ENCODE data around the gene FBLN1.

Gene FBLN1

DNA sequence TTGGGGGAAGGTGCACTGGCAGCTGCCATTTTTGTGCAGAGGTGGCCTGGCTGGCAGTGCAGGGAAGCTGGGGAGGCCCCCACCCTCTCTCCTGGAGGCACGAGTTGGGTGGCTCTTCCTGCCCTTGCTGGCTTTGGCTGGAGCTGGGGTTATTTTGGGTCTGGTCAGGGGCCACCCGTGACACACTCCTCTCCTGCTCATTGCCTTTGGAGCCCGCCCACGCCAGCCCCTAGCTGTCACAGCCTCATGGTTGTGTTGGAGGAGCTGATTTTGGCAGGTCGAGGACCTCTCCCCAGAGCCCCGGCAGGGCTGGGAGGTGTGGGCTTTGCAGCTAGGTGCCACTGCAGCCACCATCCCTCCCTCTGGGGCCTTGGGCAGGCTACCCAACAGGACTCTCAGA is 21.5 kb downstream of the FBLN1 start:
- Mint-ChIP-seq H3K36me3 (ENCODE audit: low read depth) (no peaks in the 10 kb centered on the region), H3K4me3 (no peak overlapping the region), H3K4me1 (ENCODE audit: low read depth) (no peaks in the 10 kb centered on the region), H3K27ac (no peak overlapping the region), H3K9me3 (no peaks in the 10 kb centered on the region), H3K27me3 (ENCODE audit: low read depth) (no peaks in the 10 kb centered on the region)

DNA sequence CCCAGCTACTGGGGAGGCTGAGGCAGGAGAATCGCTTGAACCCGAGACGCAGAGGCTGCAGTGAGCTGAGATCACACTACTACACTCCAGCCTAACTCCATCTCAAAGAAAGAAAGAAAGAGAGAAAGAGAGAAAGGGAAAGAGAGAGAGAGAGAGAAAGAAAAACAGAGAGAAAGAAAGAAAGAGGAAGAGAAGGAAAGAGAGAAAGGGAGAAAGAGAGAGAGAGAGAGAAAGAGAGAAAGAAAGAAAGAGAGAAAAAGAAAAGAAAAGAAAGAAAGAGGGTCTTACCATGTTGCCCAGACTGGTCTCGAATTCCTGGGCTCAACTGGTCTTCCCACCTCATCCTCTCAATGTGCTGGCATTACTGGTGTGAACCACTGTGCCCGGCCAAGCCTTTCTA is 22.3 kb downstream of the FBLN1 start:
- Mint-ChIP-seq H3K9me3 (no peaks in the 10 kb centered on the region), H3K27ac (no peak overlapping the region), H3K4me1 (ENCODE audit: low read depth) (no peaks in the 10 kb centered on the region), H3K27me3 (ENCODE audit: low read depth) (no peaks in the 10 kb centered on the region), H3K4me3 (no peak overlapping the region), H3K36me3 (ENCODE audit: low read depth) (no peaks in the 10 kb centered on the region)

- Mint-ChIP-seq H3K27me3 (ENCODE audit: low read depth) (no peaks in the 10 kb centered on the region), H3K9me3 (no peaks in the 10 kb centered on the region), H3K4me1 (ENCODE audit: low read depth) (no peaks in the 10 kb centered on the region), H3K27ac (no peak overlapping the region), H3K4me3 (no peak overlapping the region), H3K36me3 (ENCODE audit: low read depth) (no peaks in the 10 kb centered on the region)
Measured at GRCh38 chr22:45525480-45525879, 22.8 kb downstream of the FBLN1 start.

GRCh38 chr22:45526281-45526680 is 23.6 kb downstream of the FBLN1 start:
- Mint-ChIP-seq H3K27ac (no peak overlapping the region), H3K4me3 (no peak overlapping the region), H3K9me3 (no peaks in the 10 kb centered on the region), H3K4me1 (ENCODE audit: low read depth) (no peaks in the 10 kb centered on the region), H3K36me3 (ENCODE audit: low read depth) (no peaks in the 10 kb centered on the region), H3K27me3 (ENCODE audit: low read depth) (no peaks in the 10 kb centered on the region)

DNA sequence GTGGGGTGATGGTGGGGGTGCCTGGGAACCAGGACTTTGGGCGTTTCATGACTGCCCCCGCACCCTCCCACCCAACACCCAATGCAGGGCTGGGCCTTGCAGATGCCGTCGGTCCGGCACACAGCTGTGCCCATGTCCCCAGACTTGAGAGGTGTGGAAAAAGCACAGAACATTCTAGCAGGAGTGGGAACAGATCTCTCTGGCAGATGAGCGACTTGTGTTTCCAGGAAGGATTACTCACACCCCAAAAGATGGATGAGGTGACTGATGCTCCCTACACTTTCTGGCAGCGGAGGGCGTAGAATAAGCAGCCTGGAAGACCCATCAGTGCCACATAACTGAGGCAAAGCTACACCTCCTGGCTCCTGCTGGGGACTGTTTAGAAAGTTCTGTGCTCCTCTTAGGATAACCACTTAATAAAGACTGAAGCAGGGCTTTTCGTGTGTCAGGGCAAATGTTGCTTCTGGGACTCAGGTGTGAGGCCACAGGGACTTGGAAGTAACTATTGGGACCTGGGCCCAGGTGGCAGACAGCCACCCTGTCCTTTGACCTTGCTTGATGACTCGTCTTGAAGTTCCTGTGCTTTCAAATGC is 24.2 kb downstream of the FBLN1 start:
- Mint-ChIP-seq H3K36me3 (ENCODE audit: low read depth) (no peaks in the 10 kb centered on the region), H3K9me3 (no peaks in the 10 kb centered on the region), H3K4me1 (ENCODE audit: low read depth) (no peaks in the 10 kb centered on the region), H3K27me3 (ENCODE audit: low read depth) (no peaks in the 10 kb centered on the region), H3K4me3 (no peak overlapping the region), H3K27ac (no peak overlapping the region)

GRCh38 chr22:45527456-45527855 is 24.8 kb downstream of the FBLN1 start:
- Mint-ChIP-seq H3K27me3 (ENCODE audit: low read depth) (no peaks in the 10 kb centered on the region), H3K9me3 (no peaks in the 10 kb centered on the region), H3K27ac (no peak overlapping the region), H3K4me3 (no peak overlapping the region), H3K36me3 (ENCODE audit: low read depth) (no peaks in the 10 kb centered on the region), H3K4me1 (ENCODE audit: low read depth) (no peaks in the 10 kb centered on the region)

- Mint-ChIP-seq H3K9me3 (no peaks in the 10 kb centered on the region), H3K36me3 (ENCODE audit: low read depth) (no peaks in the 10 kb centered on the region), H3K27me3 (ENCODE audit: low read depth) (no peaks in the 10 kb centered on the region), H3K27ac (no peak overlapping the region), H3K4me3 (no peak overlapping the region), H3K4me1 (ENCODE audit: low read depth) (no peaks in the 10 kb centered on the region)
Measured at GRCh38 chr22:45528046-45528445, 25.4 kb downstream of the FBLN1 start.

GRCh38 chr22:45529105-45529504 is 26.4 kb downstream of the FBLN1 start:
- no peaks in the 10 kb centered on the region for H3K27me3 Mint-ChIP-seq (ENCODE audit: low read depth)
- H3K36me3 Mint-ChIP-seq (ENCODE audit: low read depth) = no peaks in the 10 kb centered on the region
- no peaks in the 10 kb centered on the region for H3K9me3 Mint-ChIP-seq
- no peaks in the 10 kb centered on the region for H3K4me1 Mint-ChIP-seq (ENCODE audit: low read depth)
- H3K4me3 Mint-ChIP-seq = no peak overlapping the region
- no peak overlapping the region for H3K27ac Mint-ChIP-seq

DNA sequence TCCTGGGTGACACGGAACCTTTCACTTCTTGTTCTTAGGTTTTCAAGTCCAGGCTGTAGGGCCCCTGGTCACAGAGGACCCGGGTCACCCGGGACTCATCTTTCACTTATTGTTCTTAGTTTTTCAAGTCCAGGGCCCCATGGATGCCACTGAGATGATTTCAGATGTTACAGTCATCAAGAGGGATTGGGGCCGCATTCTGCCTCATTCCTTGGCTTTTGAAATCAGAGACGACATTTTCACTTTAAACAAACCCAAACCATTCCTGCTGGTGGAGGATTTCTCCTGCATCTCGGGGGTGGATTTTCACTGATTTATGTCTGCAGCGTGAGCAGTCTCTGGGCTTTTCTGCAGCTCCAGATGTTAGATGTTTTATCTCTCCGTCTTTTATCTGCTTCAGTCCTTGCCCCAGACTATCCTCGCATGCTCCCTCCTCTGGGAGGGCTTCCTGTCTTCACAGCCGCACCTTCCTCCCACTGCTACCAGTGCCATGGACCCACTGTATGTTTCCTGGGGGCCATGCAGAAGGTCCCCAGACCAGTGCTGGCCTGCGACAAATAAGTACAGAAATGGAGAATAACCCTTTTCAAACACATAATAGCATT is 27.4 kb downstream of the FBLN1 start:
- H3K9me3 Mint-ChIP-seq = no peaks in the 10 kb centered on the region
- no peak overlapping the region for H3K27ac Mint-ChIP-seq
- no peaks in the 10 kb centered on the region for H3K36me3 Mint-ChIP-seq (ENCODE audit: low read depth)
- no peak overlapping the region for H3K4me3 Mint-ChIP-seq
- no peaks in the 10 kb centered on the region for H3K4me1 Mint-ChIP-seq (ENCODE audit: low read depth)
- no peaks in the 10 kb centered on the region for H3K27me3 Mint-ChIP-seq (ENCODE audit: low read depth)

- Mint-ChIP-seq H3K36me3 (ENCODE audit: low read depth) (no peaks in the 10 kb centered on the region), H3K27ac (no peak overlapping the region), H3K27me3 (ENCODE audit: low read depth) (no peaks in the 10 kb centered on the region), H3K4me3 (no peak overlapping the region), H3K9me3 (no peaks in the 10 kb centered on the region), H3K4me1 (ENCODE audit: low read depth) (no peaks in the 10 kb centered on the region)
Measured at GRCh38 chr22:45531441-45532234, 29.0 kb downstream of the FBLN1 start.

GRCh38 chr22:45532235-45532631 is 29.6 kb downstream of the FBLN1 start:
- no peak overlapping the region for H3K27ac Mint-ChIP-seq
- no peaks in the 10 kb centered on the region for H3K36me3 Mint-ChIP-seq (ENCODE audit: low read depth)

GRCh38 chr22:45533703-45534102 is 31.0 kb downstream of the FBLN1 start:
- H3K36me3 Mint-ChIP-seq (ENCODE audit: low read depth) = no peaks in the 10 kb centered on the region
- H3K4me1 Mint-ChIP-seq (ENCODE audit: low read depth) = no peaks in the 10 kb centered on the region
- no peak overlapping the region for H3K4me3 Mint-ChIP-seq
- no peak overlapping the region for H3K27ac Mint-ChIP-seq
- no peaks in the 10 kb centered on the region for H3K27me3 Mint-ChIP-seq (ENCODE audit: low read depth)
- H3K9me3 Mint-ChIP-seq = no peaks in the 10 kb centered on the region

More at GRCh38 chr22:45532235-45532631, 29.6 kb downstream of the FBLN1 start:
- Mint-ChIP-seq H3K4me3 (no peak overlapping the region), H3K27me3 (ENCODE audit: low read depth) (no peaks in the 10 kb centered on the region), H3K9me3 (no peaks in the 10 kb centered on the region), H3K4me1 (ENCODE audit: low read depth) (no peaks in the 10 kb centered on the region)

DNA sequence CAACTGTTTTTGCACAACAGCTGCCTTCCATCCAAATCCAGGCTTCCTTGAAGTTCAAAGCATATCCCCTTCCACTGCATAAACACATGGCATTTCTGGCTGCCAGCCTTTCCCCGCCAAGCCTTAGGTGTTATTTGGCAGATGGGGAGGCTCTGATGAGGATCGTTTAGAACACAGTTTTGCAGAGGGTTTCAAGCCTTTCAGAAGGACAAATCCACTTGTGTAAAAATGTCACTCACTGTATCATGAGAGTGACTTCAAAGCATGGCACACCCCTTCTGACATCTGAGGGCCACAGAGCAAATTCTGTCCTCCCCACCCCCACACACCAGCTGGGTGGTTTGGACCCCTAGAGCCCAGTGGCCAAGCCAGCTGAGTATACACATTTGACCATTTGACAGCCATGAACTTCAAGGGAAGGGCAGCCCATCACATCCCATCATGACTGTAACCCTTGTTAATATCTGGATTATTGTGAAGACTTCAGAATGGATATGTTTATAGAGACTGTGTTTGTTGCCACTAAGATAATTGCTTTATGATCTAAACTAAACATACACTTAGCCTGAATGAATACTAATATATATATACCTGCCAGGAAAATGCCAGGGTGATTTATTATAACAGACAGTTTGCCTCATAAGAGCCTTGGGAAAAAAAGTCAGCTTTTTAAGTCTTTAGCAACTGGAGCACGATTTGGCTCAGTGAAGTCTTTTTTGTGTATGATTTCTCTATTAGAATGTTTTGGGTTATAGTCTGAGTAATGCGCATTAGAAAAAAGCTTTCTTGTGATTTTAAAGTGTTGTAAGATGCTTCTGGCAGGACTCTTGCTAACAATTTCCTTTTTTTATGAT is 31.9 kb downstream of the FBLN1 start:
- Mint-ChIP-seq H3K4me3 (no peak overlapping the region), H3K27me3 (ENCODE audit: low read depth) (no peaks in the 10 kb centered on the region), H3K4me1 (ENCODE audit: low read depth) (no peaks in the 10 kb centered on the region), H3K9me3 (no peaks in the 10 kb centered on the region), H3K36me3 (ENCODE audit: low read depth) (no peaks in the 10 kb centered on the region), H3K27ac (no peak overlapping the region)

DNA sequence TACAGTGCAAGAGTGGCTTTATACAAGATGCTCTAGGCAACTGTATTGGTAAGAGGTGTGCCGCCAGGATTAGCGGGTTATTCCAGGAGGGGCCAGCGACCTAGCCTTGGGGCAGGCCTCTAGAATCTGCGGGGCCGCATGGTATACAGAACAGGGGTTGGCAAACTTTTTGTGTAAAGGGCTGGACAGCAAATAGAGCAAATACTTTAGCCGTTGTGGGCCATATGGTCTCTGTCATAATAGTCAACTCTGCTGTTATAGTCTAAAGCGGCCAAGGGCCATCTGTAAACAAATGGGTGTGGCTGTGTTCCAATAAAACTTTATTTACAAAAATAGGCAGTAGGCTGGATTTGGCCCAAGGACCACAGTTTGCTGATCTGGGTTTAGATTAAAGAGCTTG is 32.6 kb downstream of the FBLN1 start:
- Mint-ChIP-seq H3K27ac (no peak overlapping the region), H3K9me3 (no peaks in the 10 kb centered on the region), H3K27me3 (ENCODE audit: low read depth) (no peaks in the 10 kb centered on the region), H3K36me3 (ENCODE audit: low read depth) (no peaks in the 10 kb centered on the region), H3K4me1 (ENCODE audit: low read depth) (no peaks in the 10 kb centered on the region), H3K4me3 (no peak overlapping the region)
